H1 (cell line): Measurements from ENCODE around the gene NEDD4L. TPM values are rescaled to one million over a fixed set of nuclear protein-coding genes. Genes with fewer than 3 reads are reported as not detected.

Experiments used
- CTCF ChIA-PET: fragments of 300-600 bp; sonication (Branson Sonifier 250); formaldehyde crosslinking; loops from one replicate; lab custom pipeline; 2021; ENCODE audit not compliant: partially characterized antibody; lab: Charles Lee
- POLR2A ChIA-PET: fragments of 300-600 bp; sonication (Branson Sonifier 250); formaldehyde crosslinking; loops from one replicate; lab custom pipeline; 2021; ENCODE audit warnings: inconsistent platforms; ENCODE audit not compliant: partially characterized antibody; lab: Charles Lee
- DNase-seq, 2 experiments: peaks; one replicate each; pipeline versions ENCODE4 v3.0.0 to v3.0.0-alpha.2; 2010 to 2022; ENCODE audit warnings: low spot score in 2 of 2, low read depth in 1 of 2, mixed read lengths in 1 of 2
- FAIRE-seq: peaks from 2 replicates; lab custom pipeline; 2011; peaks lifted over from hg19 to GRCh38; lab: Jason Lieb, UNC
- H2AFZ ChIP-seq: 2 replicates; pipeline ENCODE4 v1.8.1; 2012; ENCODE audit warnings: low read length, inconsistent platforms
- H2AK5ac ChIP-seq: 2 replicates; pipeline ENCODE4 v1.6.1; 2013; ENCODE audit warnings: low read depth, low read length
- H2BK120ac ChIP-seq: replicated peaks from 2 replicates; pipeline ENCODE3; 2013; ENCODE audit warnings: low read depth, low read length, inconsistent platforms
- H2BK12ac ChIP-seq: 2 replicates; pipeline ENCODE4 v1.6.1; 2013; ENCODE audit warnings: low read depth, low read length
- H2BK15ac ChIP-seq: 2 replicates; pipeline ENCODE4 v1.6.1; 2013; ENCODE audit warnings: low read length
- H2BK20ac ChIP-seq: 2 replicates; pipeline ENCODE4 v1.6.1; 2013; ENCODE audit warnings: low read length
- H2BK5ac ChIP-seq: 2 replicates; pipeline ENCODE4 v1.6.1; 2013; ENCODE audit warnings: low read depth, low read length
- H3K14ac ChIP-seq: 2 replicates; pipeline ENCODE4 v1.6.1; 2013; ENCODE audit warnings: inconsistent platforms; ENCODE audit not compliant: insufficient read length
- H3K18ac ChIP-seq: 2 replicates; pipeline ENCODE4 v1.6.1; 2013; ENCODE audit warnings: low read length; ENCODE audit errors: extremely low read depth
- H3K23ac ChIP-seq: 2 replicates; pipeline ENCODE4 v1.6.1; 2013; ENCODE audit warnings: inconsistent platforms; ENCODE audit not compliant: insufficient read length
- H3K23me2 ChIP-seq: 2 replicates; pipeline ENCODE4 v1.6.1; 2013; ENCODE audit warnings: low read depth, low read length
- H3K27ac ChIP-seq: 2 replicates; pipeline ENCODE4 v1.6.1; 2011; ENCODE audit warnings: low read depth, low read length, inconsistent platforms
- H3K27me3 ChIP-seq, 4 experiments: replicated peaks in 1 of 4; 1 replicate in 1 of 4; 2 replicates in 3 of 4; pipeline versions ENCODE4 v1.6.1 to v1.8.1; 2011 to 2013; ENCODE audit warnings: low read length in 3 of 4, mild to moderate bottlenecking in 3 of 4, inconsistent platforms in 2 of 4, mixed read lengths in 2 of 4, moderate library complexity in 1 of 4; ENCODE audit not compliant: control insufficient read depth in 3 of 4, insufficient read depth in 3 of 4; ENCODE audit errors: extremely low read depth in 1 of 4
- H3K36me3 ChIP-seq, 4 experiments: 2 replicates each; pipeline versions ENCODE4 v1.6.1 to v1.8.1; 2011 to 2013; ENCODE audit warnings: mild to moderate bottlenecking in 4 of 4, low read length in 3 of 4, moderate library complexity in 2 of 4, control low read depth in 1 of 4, inconsistent platforms in 1 of 4; ENCODE audit not compliant: insufficient read depth in 4 of 4, control insufficient read depth in 2 of 4
- H3K4ac ChIP-seq: replicated peaks from 2 replicates; pipeline ENCODE3; 2013; ENCODE audit warnings: low read length, low read depth, mixed read lengths, inconsistent platforms; ENCODE audit not compliant: insufficient read length
- H3K4me1 ChIP-seq, 4 experiments: replicated peaks in 1 of 4; 1 replicate in 1 of 4; 2 replicates in 3 of 4; pipeline versions ENCODE4 v1.6.1 to v1.8.1; 2011 to 2013; ENCODE audit warnings: low read length in 3 of 4, inconsistent platforms in 2 of 4, mixed read lengths in 1 of 4; ENCODE audit not compliant: insufficient read depth in 4 of 4, control insufficient read depth in 3 of 4
- H3K4me2 ChIP-seq, 2 experiments: 2 replicates each; pipeline versions ENCODE4 v1.6.1 to v1.8.1; 2011 to 2013; ENCODE audit warnings: low read depth in 2 of 2, low read length in 2 of 2, control low read depth in 1 of 2, inconsistent platforms in 1 of 2, mild to moderate bottlenecking in 1 of 2; ENCODE audit not compliant: insufficient read depth in 1 of 2
- H3K4me3 ChIP-seq, 4 experiments: fragments of 200-600, 300-600 bp in 1 of 4; sonication (generic), shearing (Covaris generic), sonication (Bioruptor Twin) in 1 of 4; 2 replicates each; pipeline versions ENCODE4 v1.5.1 to v1.8.1; 2011 to 2016; ENCODE audit warnings: low read length in 4 of 4, low read depth in 3 of 4, control low read depth in 2 of 4, inconsistent platforms in 2 of 4, mild to moderate bottlenecking in 2 of 4, mixed read lengths in 1 of 4, moderate library complexity in 1 of 4; ENCODE audit not compliant: insufficient read depth in 2 of 4; ENCODE audit errors: extremely low read depth in 1 of 4
- H3K56ac ChIP-seq: replicated peaks from 2 replicates; pipeline ENCODE3; 2013; ENCODE audit warnings: low read depth, mild to moderate bottlenecking, mixed read lengths, low read length, inconsistent platforms; ENCODE audit not compliant: insufficient read length
- H3K79me1 ChIP-seq: 2 replicates; pipeline ENCODE4 v1.6.1; 2013; ENCODE audit warnings: low read depth, low read length, control low read depth
- H3K79me2 ChIP-seq, 2 experiments: 2 replicates each; pipeline versions ENCODE4 v1.6.1 to v1.8.1; 2012 to 2013; ENCODE audit warnings: low read length in 2 of 2, mild to moderate bottlenecking in 2 of 2, inconsistent platforms in 1 of 2; ENCODE audit not compliant: insufficient read depth in 2 of 2, control insufficient read depth in 1 of 2
- H3K9ac ChIP-seq, 4 experiments: replicated peaks in 1 of 4; 1 replicate in 1 of 4; 2 replicates in 3 of 4; pipeline versions ENCODE4 v1.6.1 to v1.8.1; 2011 to 2013; ENCODE audit warnings: low read depth in 3 of 4, low read length in 3 of 4, control low read depth in 2 of 4, mild to moderate bottlenecking in 2 of 4, moderate library complexity in 2 of 4, inconsistent platforms in 1 of 4; ENCODE audit errors: extremely low read depth in 1 of 4
- H3K9me3 ChIP-seq, 2 experiments: 2 replicates each; pipeline versions ENCODE4 v1.6.1 to v1.8.1; 2012 to 2013; ENCODE audit warnings: mild to moderate bottlenecking in 2 of 2, moderate library complexity in 2 of 2, control low read depth in 1 of 2, inconsistent platforms in 1 of 2, low read depth in 1 of 2, low read length in 1 of 2, mixed read lengths in 1 of 2; ENCODE audit not compliant: insufficient read depth in 2 of 2
- H4K20me1 ChIP-seq, 2 experiments: replicated peaks in 1 of 2; 2 replicates each; pipeline versions ENCODE3 to v1.8.1; 2011 to 2013; ENCODE audit warnings: inconsistent platforms in 2 of 2, low read length in 2 of 2, mild to moderate bottlenecking in 1 of 2; ENCODE audit not compliant: insufficient read depth in 2 of 2, control insufficient read depth in 1 of 2
- H4K5ac ChIP-seq: 2 replicates; pipeline ENCODE4 v1.6.1; 2013; ENCODE audit warnings: low read length, low read depth, mixed read lengths, inconsistent platforms; ENCODE audit not compliant: insufficient read length
- H4K8ac ChIP-seq: 2 replicates; pipeline ENCODE4 v1.8.0; 2013; ENCODE audit warnings: mild to moderate bottlenecking, moderate library complexity, low read length, inconsistent platforms; ENCODE audit not compliant: insufficient read depth; ENCODE audit errors: extremely low read depth
- H4K91ac ChIP-seq: replicated peaks from 2 replicates; pipeline ENCODE3; 2013; ENCODE audit warnings: low read length, mixed read lengths, inconsistent platforms; ENCODE audit not compliant: insufficient read length
- BRCA1 ChIP-seq: IDR thresholded peaks from 2 replicates; pipeline ENCODE4 v1.6.1; 2012; ENCODE audit warnings: low read depth, low read length, improper control_type of control experiment
- CBX5 ChIP-seq: fragments of 300-800, 300-1000 bp; sonication (generic); IDR thresholded peaks from 2 replicates; pipeline ENCODE4 v1.7.1; 2016; ENCODE audit warnings: antibody characterized with exemption, low read length, low read depth
- POLR2A ChIP-seq, 2 experiments: IDR thresholded peaks; 1 replicate in 1 of 2; 2 replicates in 1 of 2; pipeline ENCODE4 v1.6.1; 2011; ENCODE audit warnings: low read depth in 2 of 2, low read length in 2 of 2, mild to moderate bottlenecking in 2 of 2; ENCODE audit errors: control extremely low read depth in 1 of 2
- POU5F1 ChIP-seq: IDR thresholded peaks from 2 replicates; pipeline ENCODE4 v1.6.1; 2011; ENCODE audit warnings: low read depth, mild to moderate bottlenecking, low read length, moderate library complexity
- RXRA ChIP-seq: IDR thresholded peaks from 2 replicates; pipeline ENCODE4 v1.6.1; 2011; ENCODE audit warnings: low read depth, mild to moderate bottlenecking, low read length, moderate library complexity; ENCODE audit not compliant: insufficient read depth
- TAF7 ChIP-seq: optimal IDR thresholded peaks from 2 replicates; pipeline ENCODE3; 2011; ENCODE audit warnings: low read depth, mild to moderate bottlenecking, inconsistent platforms, low read length, moderate library complexity, borderline replicate concordance
- WGBS, 2 experiments: shearing (Covaris generic) in 1 of 2; methylation state at CpG; one replicate each; pipeline versions ENCODE4 v1.1.6 to v1.1.7; 2013 to 2015; ENCODE audit warnings: low lambda C conversion rate in 2 of 2, mixed read lengths in 2 of 2, inconsistent platforms in 1 of 2, low coverage in 1 of 2, missing lambda C conversion rate in 1 of 2; ENCODE audit not compliant: insufficient replicate concordance in 2 of 2, insufficient coverage in 1 of 2, insufficient read length in 1 of 2; ENCODE audit errors: extremely low coverage in 1 of 2, missing lambda C conversion rate in 1 of 2; 5-methylcytosine and 5-hydroxymethylcytosine counted together
- polyA plus RNA-seq, 7 experiments: library from polyadenylated mRNA; depleted of rRNA in 3 of 7; stranded (reverse) in 5 of 7; unstranded in 2 of 7; fragments of >200 nt in 5 of 7; fragments of 200-250 nt in 2 of 7; gene quantifications; 1 replicate in 5 of 7; 2 replicates in 1 of 7; 4 replicates in 1 of 7; pipeline versions ENCODE4 v1.2.1 to v1.2.3, GENCODE V29; 2011 to 2013; ENCODE audit warnings: missing spikeins in 2 of 7, mixed read lengths in 2 of 7
- total RNA-seq: library from RNA; stranded (reverse); fragmentation: NEBNext Ultra II Directional; extraction: Animal tissue kit (Norgen Biotek cat#: 25700); gene quantifications from 2 replicates; pipeline ENCODE4 v1.2.1, GENCODE V29; 2021
- TF ChIP-seq, protein P1 (sequence below): IDR thresholded peaks from 2 replicates; pipeline ENCODE4 v1.6.1; 2011; ENCODE audit warnings: low read length, improper control_type of control experiment
- TF ChIP-seq, protein P2 (sequence below): IDR thresholded peaks from 2 replicates; pipeline ENCODE4 v1.6.1; 2012; ENCODE audit warnings: low read length, inconsistent platforms

The NEDD4L gene
- total and polyA plus RNA-seq, 2 of the 8 experiments (the other 6 are each of a cell fraction or from before 2014, with no cell fraction given), result 37.3 to 69.8 TPM

DNA sequence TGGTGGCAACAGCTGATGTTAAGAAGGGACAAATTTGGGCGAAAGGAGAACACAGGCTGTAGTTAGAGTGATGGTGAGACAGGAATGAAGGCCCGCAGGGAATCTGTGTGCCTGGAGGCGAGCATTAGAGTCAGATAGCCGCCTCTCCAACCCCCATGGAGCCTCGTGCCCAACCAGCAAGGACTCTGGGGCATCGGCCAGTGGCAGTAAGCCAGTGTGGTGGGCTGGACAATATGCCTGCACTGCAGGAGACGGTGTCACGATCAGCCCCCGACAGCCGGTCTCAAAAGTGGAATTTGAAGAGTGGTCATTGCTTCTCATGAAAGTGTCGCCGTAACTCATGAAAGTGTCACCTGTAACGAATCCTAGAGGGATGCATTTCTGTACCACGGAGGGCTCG, 335.4 kb downstream of the NEDD4L start:
- H2BK5ac ChIP-seq, result peak overlapping the region; percentile 30; the same call in 1 of the 2 replicates
- CTCF ChIA-PET, result no interaction called here
- H2AK5ac ChIP-seq, result no peak overlapping the region
- no peak overlapping the region for H2BK15ac ChIP-seq
- H3K18ac ChIP-seq, result no peak overlapping the region
- TF ChIP-seq RXRA, result no peak
- TF ChIP-seq, protein P1, sequence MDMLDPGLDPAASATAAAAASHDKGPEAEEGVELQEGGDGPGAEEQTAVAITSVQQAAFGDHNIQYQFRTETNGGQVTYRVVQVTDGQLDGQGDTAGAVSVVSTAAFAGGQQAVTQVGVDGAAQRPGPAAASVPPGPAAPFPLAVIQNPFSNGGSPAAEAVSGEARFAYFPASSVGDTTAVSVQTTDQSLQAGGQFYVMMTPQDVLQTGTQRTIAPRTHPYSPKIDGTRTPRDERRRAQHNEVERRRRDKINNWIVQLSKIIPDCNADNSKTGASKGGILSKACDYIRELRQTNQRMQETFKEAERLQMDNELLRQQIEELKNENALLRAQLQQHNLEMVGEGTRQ, result no peak
- TF ChIP-seq TAF7, result no peak
- no peak for TF ChIP-seq BRCA1
- no peak for TF ChIP-seq POLR2A (IDR thresholded peaks at IDR 0.05; ENCODE audit: control extremely low read depth in 1 of 2, low read depth in 2 of 2, low read length in 2 of 2)
- TF ChIP-seq CBX5, result no peak
- no peak for TF ChIP-seq POU5F1
- TF ChIP-seq, protein P2, sequence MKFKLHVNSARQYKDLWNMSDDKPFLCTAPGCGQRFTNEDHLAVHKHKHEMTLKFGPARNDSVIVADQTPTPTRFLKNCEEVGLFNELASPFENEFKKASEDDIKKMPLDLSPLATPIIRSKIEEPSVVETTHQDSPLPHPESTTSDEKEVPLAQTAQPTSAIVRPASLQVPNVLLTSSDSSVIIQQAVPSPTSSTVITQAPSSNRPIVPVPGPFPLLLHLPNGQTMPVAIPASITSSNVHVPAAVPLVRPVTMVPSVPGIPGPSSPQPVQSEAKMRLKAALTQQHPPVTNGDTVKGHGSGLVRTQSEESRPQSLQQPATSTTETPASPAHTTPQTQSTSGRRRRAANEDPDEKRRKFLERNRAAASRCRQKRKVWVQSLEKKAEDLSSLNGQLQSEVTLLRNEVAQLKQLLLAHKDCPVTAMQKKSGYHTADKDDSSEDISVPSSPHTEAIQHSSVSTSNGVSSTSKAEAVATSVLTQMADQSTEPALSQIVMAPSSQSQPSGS, result no peak
- no peak for FAIRE-seq
- no peak overlapping the region for H3K4ac ChIP-seq
- no peak overlapping the region for H4K5ac ChIP-seq
- no peak overlapping the region for H3K4me3 ChIP-seq
- no peak overlapping the region for H3K56ac ChIP-seq
- peaks cover 0 to 38% (median 7%) of the 10 kb centered on the region in 4 experiments; a peak in 6 of 8 replicates for H3K36me3 ChIP-seq
- H2AFZ ChIP-seq, result no peak overlapping the region
- no peak overlapping the region for H2BK20ac ChIP-seq
- no peak overlapping the region for H4K91ac ChIP-seq
- no peak overlapping the region for H3K23ac ChIP-seq
- DNase-seq, result no peak
- no peak overlapping the region for H3K9ac ChIP-seq
- H3K23me2 ChIP-seq, result 0 out of 2 replicates have a peak, but pooled peaks cover 2% of the 10 kb centered on the region
- 0 out of 2 replicates have a peak overlapping the region, but pooled peaks have one; percentile 23 for H2BK12ac ChIP-seq
- no peak overlapping the region for H4K8ac ChIP-seq
- no peaks in the 10 kb centered on the region for H3K27me3 ChIP-seq
- no peak overlapping the region for H3K14ac ChIP-seq
- no peaks in the 10 kb centered on the region for H3K79me2 ChIP-seq
- H3K4me1 ChIP-seq, result no peaks in the 10 kb centered on the region; a peak in 2 of 7 replicates
- POLR2A ChIA-PET, result no interaction called here
- no peaks in the 10 kb centered on the region for H3K9me3 ChIP-seq
- H4K20me1 ChIP-seq, result no peaks in the 10 kb centered on the region
- H2BK120ac ChIP-seq, result no peak overlapping the region
- no peak overlapping the region for H3K27ac ChIP-seq
- H3K4me2 ChIP-seq, result no peak overlapping the region
- WGBS, 2 experiments, result 97% methylated on average over 15 of the region's 15 CpGs; no CpG with 5 or more reads in 1 of the 2 experiments
- H3K79me1 ChIP-seq, result no peaks in the 10 kb centered on the region; the same call in 1 of the 2 replicates
